GM12874 (cell line): Measurements from ENCODE around the gene TAF4B.

Source experiments
- TF ChIP-seq, protein P1 (sequence below): IDR thresholded peaks from 2 replicates; pipeline ENCODE4 v1.5.1; 2011; ENCODE audit warnings: low read depth, mild to moderate bottlenecking, control low read depth, low read length, moderate library complexity; ENCODE audit not compliant: insufficient read depth

The TAF4B gene

DNA sequence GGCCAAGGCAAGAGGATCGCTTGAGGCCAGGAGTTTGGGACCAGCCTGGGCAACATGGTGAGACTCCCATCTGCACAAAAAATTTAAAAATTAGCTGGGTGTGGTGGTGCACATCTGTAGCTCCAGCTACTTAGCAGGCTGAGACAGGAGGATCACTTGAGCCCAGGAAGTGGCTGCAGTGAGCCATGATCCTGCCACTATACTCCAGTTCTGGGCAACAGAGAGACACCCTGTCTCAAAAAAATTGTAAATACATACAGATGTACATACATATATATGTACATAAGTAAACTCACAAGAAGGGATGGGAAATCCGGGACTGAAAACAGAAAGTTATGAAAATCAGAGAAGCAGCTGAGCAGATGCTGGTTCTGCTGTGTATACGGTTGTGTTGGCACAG is 29.6 kb upstream of the TAF4B start:
- TF ChIP-seq, protein P1, sequence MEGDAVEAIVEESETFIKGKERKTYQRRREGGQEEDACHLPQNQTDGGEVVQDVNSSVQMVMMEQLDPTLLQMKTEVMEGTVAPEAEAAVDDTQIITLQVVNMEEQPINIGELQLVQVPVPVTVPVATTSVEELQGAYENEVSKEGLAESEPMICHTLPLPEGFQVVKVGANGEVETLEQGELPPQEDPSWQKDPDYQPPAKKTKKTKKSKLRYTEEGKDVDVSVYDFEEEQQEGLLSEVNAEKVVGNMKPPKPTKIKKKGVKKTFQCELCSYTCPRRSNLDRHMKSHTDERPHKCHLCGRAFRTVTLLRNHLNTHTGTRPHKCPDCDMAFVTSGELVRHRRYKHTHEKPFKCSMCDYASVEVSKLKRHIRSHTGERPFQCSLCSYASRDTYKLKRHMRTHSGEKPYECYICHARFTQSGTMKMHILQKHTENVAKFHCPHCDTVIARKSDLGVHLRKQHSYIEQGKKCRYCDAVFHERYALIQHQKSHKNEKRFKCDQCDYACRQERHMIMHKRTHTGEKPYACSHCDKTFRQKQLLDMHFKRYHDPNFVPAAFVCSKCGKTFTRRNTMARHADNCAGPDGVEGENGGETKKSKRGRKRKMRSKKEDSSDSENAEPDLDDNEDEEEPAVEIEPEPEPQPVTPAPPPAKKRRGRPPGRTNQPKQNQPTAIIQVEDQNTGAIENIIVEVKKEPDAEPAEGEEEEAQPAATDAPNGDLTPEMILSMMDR: no peak

DNA sequence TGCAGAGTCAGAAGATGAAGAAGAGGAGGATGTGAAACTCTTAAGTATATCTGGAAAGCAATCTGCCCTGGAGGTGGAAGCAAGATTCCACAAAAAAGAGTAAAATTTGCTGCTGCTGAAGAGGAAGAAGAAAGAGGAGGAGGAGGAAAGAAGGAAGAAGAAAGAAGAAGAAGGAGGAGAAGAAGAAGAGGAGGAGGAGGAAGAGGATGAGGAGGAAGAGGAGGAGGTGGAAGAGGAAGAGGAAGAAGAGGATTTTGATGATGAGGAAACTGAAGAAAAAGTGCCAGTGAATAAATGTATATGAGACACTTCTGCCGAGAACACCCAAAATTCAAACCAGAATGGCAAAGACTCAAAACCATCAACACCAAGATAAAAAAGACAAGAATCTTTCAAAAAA is 20.9 kb upstream of the TAF4B start:
- TF ChIP-seq, protein P1: no peak

DNA sequence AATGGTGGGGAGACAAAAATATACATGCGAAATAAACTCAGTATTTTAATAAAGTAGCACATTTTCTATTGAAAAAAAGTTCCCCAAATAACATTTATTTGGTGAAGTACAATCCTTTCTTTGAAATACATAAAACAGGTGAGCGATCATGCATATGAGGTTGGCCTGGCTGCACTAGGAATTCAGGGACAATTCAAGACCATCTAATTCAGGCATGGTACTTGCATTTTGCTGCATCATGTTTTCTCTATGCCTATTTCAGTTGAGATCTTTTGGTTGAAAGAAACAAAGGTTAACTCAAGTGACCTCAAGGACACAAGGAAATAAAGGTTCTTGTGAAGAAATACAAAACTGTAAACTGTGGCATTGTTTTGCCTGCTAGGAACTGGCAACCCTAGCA is 19.8 kb upstream of the TAF4B start:
- TF ChIP-seq, protein P1: no peak

DNA sequence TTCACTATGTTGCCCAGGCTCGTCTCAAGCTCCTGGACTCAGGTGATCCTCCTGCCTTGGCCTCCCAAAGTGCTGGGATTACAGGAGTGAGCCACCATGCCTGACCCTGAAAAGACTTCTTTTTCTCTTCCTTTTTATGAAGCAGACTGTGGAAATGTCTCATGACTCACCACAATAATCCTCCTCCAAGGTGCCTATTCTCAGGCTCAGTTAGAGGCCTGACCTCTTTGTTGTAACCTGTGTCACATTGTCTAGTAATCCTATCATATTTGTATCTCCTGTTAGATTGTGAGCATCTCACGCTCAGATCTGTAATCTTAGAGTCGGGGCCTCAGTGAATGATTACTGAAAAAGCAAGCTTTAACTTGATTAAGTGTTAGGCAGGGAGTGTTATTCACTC is 18.3 kb upstream of the TAF4B start:
- TF ChIP-seq, protein P1: no peak

DNA sequence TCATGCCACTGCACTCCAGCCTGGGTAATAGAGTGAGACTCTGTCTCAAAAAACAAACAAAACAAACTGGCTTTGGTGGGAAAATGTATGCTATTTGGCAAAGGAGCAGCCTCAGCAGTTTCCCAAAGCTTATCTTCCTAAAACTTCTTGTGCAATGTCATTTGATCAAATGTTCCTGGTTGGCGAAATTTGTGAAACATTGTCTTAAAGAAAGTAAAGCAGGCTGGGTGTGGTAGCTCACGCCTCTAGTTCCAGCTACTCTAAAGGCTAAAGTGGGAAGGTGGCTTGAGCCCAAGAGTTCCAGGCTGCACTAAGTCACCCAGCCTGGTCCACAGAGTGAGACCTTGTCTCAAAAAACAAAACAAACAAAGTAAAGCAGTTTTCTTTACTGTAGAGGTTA is 17.3 kb upstream of the TAF4B start:
- TF ChIP-seq, protein P1: no peak

DNA sequence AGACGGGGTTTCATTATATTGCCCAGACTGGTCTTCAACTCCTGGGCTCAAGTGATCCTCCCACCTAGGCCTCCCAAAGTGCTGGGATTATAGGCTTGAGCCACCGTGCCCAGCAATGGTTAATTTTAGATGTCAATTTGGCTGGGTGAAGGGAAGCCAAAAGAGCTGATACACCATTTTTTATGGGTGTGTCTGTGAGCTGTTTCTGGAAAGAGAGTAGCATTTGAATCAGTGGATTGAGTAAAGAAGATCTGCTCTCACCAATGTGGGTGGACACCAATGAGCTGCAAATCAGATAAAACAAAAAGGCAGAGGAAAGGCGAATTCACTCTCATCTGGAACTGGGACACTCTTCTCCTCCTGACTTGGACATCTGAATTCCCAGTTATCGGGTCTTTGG is 16.1 kb upstream of the TAF4B start:
- TF ChIP-seq, protein P1: no peak

DNA sequence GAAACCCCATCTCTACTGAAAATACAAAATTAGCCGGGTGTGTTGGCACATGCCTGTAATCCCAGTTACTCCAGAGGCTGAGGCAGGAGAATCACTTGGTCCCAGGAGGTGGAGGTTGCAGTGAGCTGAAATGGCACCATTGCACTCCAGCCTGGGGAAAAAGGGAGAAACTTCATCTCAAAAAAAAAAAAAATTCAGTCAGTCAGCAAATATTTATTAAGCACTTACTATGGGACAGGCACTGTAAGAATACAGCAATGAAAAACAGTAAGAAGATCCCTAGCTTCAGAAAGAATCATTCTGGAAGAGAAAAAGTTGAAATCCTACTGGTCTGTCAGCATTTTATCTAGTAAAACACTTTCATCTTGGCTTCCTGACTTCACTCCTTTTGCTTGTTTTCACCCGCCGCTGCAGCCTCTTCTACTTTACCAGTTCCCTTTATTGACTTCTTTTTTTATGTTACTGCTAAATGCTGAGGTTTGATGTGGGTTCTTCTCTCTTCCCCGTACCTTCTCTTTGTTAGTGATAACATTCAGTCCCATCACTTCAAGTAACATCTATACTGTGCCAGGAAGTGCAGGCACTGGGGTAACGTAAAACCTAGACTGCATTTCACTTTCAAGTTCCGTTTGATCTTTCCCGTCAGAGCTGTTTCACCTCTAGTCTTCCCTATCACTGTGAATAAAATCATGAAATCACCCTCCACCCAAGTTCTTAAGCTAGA is 10.8 kb upstream of the TAF4B start:
- TF ChIP-seq, protein P1: no peak
